HepG2 (cell line): ENCODE data around the gene TMC8. TPM values are rescaled to one million over a fixed set of nuclear protein-coding genes. Genes with fewer than 3 reads are reported as not detected.

Source experiments
- ATAC-seq: fragments of 200-7000 bp; cut with Tn5 transposase; 3 replicates; pipeline ENCODE4 v1.9.1; 2020; ENCODE audit warnings: mild to moderate bottlenecking, moderate library complexity
- BruUV-seq: library from RNA; stranded (reverse); fragments of 400-500 nt; replicated peaks from 2 replicates; lab custom pipeline; 2021; lab: Mats Ljungman, UMichigan
- CTCF ChIA-PET: fragments of 300-600 bp; formaldehyde crosslinking; extraction: SDS; loops from one replicate; lab custom pipeline; 2021; ENCODE audit warnings: low total read pairs, inconsistent platforms, low intra/inter-chr PET ratio; lab: Yijun Ruan, JAX
- POLR2A ChIA-PET: fragments of 350-600 bp; sonication (Branson Sonifier 250); formaldehyde crosslinking; loops from one replicate; lab custom pipeline; 2020; ENCODE audit warnings: antibody characterized with exemption, inconsistent platforms; lab: Yijun Ruan, JAX
- DNase-seq: peaks from one replicate; pipeline ENCODE4 v3.0.0-alpha.2; 2015; ENCODE audit warnings: low spot score
- FAIRE-seq: peaks from 3 replicates; lab custom pipeline; 2011; peaks lifted over from hg19 to GRCh38; lab: Jason Lieb, UNC
- H2AFZ ChIP-seq: one replicate; pipeline ENCODE4 v1.6.1; 2011; ENCODE audit warnings: low read length, inconsistent platforms
- H3K27ac ChIP-seq: fragments of 300-600 bp; 3 replicates; pipeline ENCODE4 v1.8.0; 2011; ENCODE audit warnings: mixed run types, mild to moderate bottlenecking, mixed read lengths, low read length, inconsistent platforms; ENCODE audit not compliant: insufficient read depth; ENCODE audit errors: extremely low read length
- H3K27me3 ChIP-seq, 2 experiments: fragments of 200-600 bp in 1 of 2; 2 replicates in 1 of 2; 3 replicates in 1 of 2; pipeline versions ENCODE4 v1.6.0 to v1.8.0; 2011; ENCODE audit warnings: low read length in 2 of 2, mild to moderate bottlenecking in 2 of 2, moderate library complexity in 2 of 2, inconsistent platforms in 1 of 2; ENCODE audit not compliant: insufficient read depth in 2 of 2, control insufficient read depth in 1 of 2
- H3K36me3 ChIP-seq, 2 experiments: fragments of 200-600 bp in 1 of 2; replicated peaks in 1 of 2; 2 replicates in 1 of 2; 3 replicates in 1 of 2; pipeline versions ENCODE4 v1.5.1 to v1.8.0; 2011; ENCODE audit warnings: low read length in 2 of 2, inconsistent platforms in 1 of 2; ENCODE audit not compliant: insufficient read depth in 2 of 2, control insufficient read depth in 1 of 2
- H3K4me1 ChIP-seq: 2 replicates; pipeline ENCODE4 v1.5.1; 2012; ENCODE audit warnings: low read length, inconsistent platforms; ENCODE audit not compliant: insufficient read depth
- H3K4me2 ChIP-seq: 2 replicates; pipeline ENCODE4 v1.6.0; 2011; ENCODE audit warnings: low read depth, low read length, inconsistent platforms
- H3K4me3 ChIP-seq, 3 experiments: fragments of 200-600 bp in 1 of 3; sonication (generic), shearing (Covaris generic) in 1 of 3; replicated peaks in 1 of 3; 2 replicates each; pipeline ENCODE4 v1.5.1; 2011 to 2016; ENCODE audit warnings: low read length in 3 of 3, inconsistent platforms in 2 of 3, low read depth in 2 of 3, mild to moderate bottlenecking in 2 of 3, control low read depth in 1 of 3, mixed read lengths in 1 of 3; ENCODE audit not compliant: insufficient read depth in 1 of 3
- H3K79me2 ChIP-seq: one replicate; pipeline ENCODE4 v1.6.1; 2011; ENCODE audit warnings: low read length, inconsistent platforms; ENCODE audit not compliant: insufficient read depth
- H3K9ac ChIP-seq: 2 replicates; pipeline ENCODE4 v1.6.0; 2011; ENCODE audit warnings: mild to moderate bottlenecking, low read depth, low read length, inconsistent platforms; ENCODE audit not compliant: insufficient read depth
- H3K9me3 ChIP-seq: 2 replicates; pipeline ENCODE4 v1.5.1; 2012; ENCODE audit warnings: mild to moderate bottlenecking, low read length
- H4K20me1 ChIP-seq: 2 replicates; pipeline ENCODE4 v1.6.0; 2011; ENCODE audit warnings: inconsistent platforms, mild to moderate bottlenecking, low read length, moderate library complexity; ENCODE audit not compliant: insufficient read depth
- AGO1 ChIP-seq: fragments of 200-400 bp; formaldehyde crosslinking; IDR thresholded peaks from 2 replicates; pipeline ENCODE4 v1.6.1; 2017; ENCODE audit warnings: mild to moderate bottlenecking, low read depth, low read length, moderate library complexity; ENCODE audit not compliant: poor library complexity, severe bottlenecking
- AGO2 ChIP-seq: fragments of 200-400 bp; formaldehyde crosslinking; optimal IDR thresholded peaks from 2 replicates; pipeline ENCODE3; 2017; ENCODE audit warnings: mild to moderate bottlenecking, low read depth, low read length, moderate library complexity
- ARNT2 ChIP-seq: sonication (generic); formaldehyde crosslinking; IDR thresholded peaks from 2 replicates; pipeline ENCODE4 v1.8.0; 2022; ENCODE audit warnings: mild to moderate bottlenecking, low read depth, missing genetic modification reagents, moderate library complexity
- GPN1 ChIP-seq: sonication (generic); formaldehyde crosslinking; IDR thresholded peaks from 2 replicates; pipeline ENCODE4 v1.5.1; 2020; ENCODE audit warnings: missing genetic modification reagents, borderline replicate concordance
- HNRNPL ChIP-seq: fragments of 200-400 bp; formaldehyde crosslinking; IDR thresholded peaks from 2 replicates; pipeline ENCODE4 v1.6.1; 2017; ENCODE audit warnings: mild to moderate bottlenecking, low read depth, low read length
- HNRNPUL1 ChIP-seq: fragments of 200-400 bp; formaldehyde crosslinking; IDR thresholded peaks from 2 replicates; pipeline ENCODE4 v1.6.1; 2017; ENCODE audit warnings: low read depth, mild to moderate bottlenecking, low read length, moderate library complexity
- MNT ChIP-seq: fragments of 450-650 bp; IDR thresholded peaks from 2 replicates; pipeline ENCODE4 v1.6.1; 2016
- NR2C2 ChIP-seq: sonication (generic); formaldehyde crosslinking; IDR thresholded peaks from 2 replicates; pipeline ENCODE4 v1.4.0; 2020; ENCODE audit warnings: missing genetic modification reagents, mild to moderate bottlenecking, moderate library complexity, borderline replicate concordance
- PCBP1 ChIP-seq: fragments of 200-400 bp; formaldehyde crosslinking; IDR thresholded peaks from 2 replicates; pipeline ENCODE4 v1.6.1; 2017; ENCODE audit warnings: mild to moderate bottlenecking, low read depth, low read length, borderline replicate concordance
- RBFOX2 ChIP-seq: fragments of 200-400 bp; formaldehyde crosslinking; IDR thresholded peaks from 2 replicates; pipeline ENCODE4 v1.6.1; 2017; ENCODE audit warnings: low read depth, mild to moderate bottlenecking, low read length
- SNAPC5 ChIP-seq: sonication (generic); formaldehyde crosslinking; IDR thresholded peaks from 2 replicates; pipeline ENCODE4 v1.8.1; 2023; ENCODE audit warnings: mild to moderate bottlenecking, missing genetic modification reagents, borderline replicate concordance
- YEATS4 ChIP-seq: sonication (generic); formaldehyde crosslinking; IDR thresholded peaks from 2 replicates; pipeline ENCODE4 v1.4.0; 2020; ENCODE audit warnings: missing genetic modification reagents, borderline replicate concordance
- ZBTB4 ChIP-seq: sonication (generic); formaldehyde crosslinking; IDR thresholded peaks from 2 replicates; pipeline ENCODE4 v1.4.0; 2020; ENCODE audit warnings: missing genetic modification reagents, mild to moderate bottlenecking, borderline replicate concordance
- ZNF235 ChIP-seq: sonication (generic); formaldehyde crosslinking; IDR thresholded peaks from 2 replicates; pipeline ENCODE4 v1.8.1; 2023; ENCODE audit warnings: mild to moderate bottlenecking, missing genetic modification reagents, borderline replicate concordance
- ZNF331 ChIP-seq: sonication (generic); formaldehyde crosslinking; IDR thresholded peaks from 2 replicates; pipeline ENCODE4 v1.4.0; 2020; ENCODE audit warnings: missing genetic modification reagents
- ZNF44 ChIP-seq: sonication (generic); formaldehyde crosslinking; IDR thresholded peaks from 2 replicates; pipeline ENCODE4 v1.5.1; 2020; ENCODE audit warnings: mild to moderate bottlenecking, missing genetic modification reagents
- ZNF501 ChIP-seq: sonication (generic); formaldehyde crosslinking; IDR thresholded peaks from 2 replicates; pipeline ENCODE4 v1.5.1; 2020; ENCODE audit warnings: mild to moderate bottlenecking, moderate library complexity, missing genetic modification reagents
- ZSCAN29 ChIP-seq: sonication (generic); formaldehyde crosslinking; conservative IDR thresholded peaks from 2 replicates; pipeline ENCODE4 v1.4.0; 2020; ENCODE audit warnings: mild to moderate bottlenecking, missing genetic modification reagents
- WGBS: methylation state at CpG from one replicate; pipeline ENCODE4 v1.1.6; 2017; ENCODE audit warnings: low lambda C conversion rate; 5-methylcytosine and 5-hydroxymethylcytosine counted together
- in situ Hi-C: cut with HindIII; loops from 2 replicates; pipeline ENCODE4 v1.10.0; 2017; ENCODE audit warnings: low pct_unique_long_range_greater_than_20kb; ENCODE audit not compliant: extremely low pct_ligation_motif_present
- intact Hi-C: fragments of 100-400 bp; cut with micrococcal nuclease; formaldehyde crosslinking; loops from one replicate; pipeline ENCODE4 v1.10.0; 2022; ENCODE audit not compliant: unreplicated experiment
- polyA plus RNA-seq, 8 experiments: library from polyadenylated mRNA; depleted of rRNA in 3 of 8; stranded (reverse) in 7 of 8; unstranded in 1 of 8; fragments of >200 nt; fragmentation: Illumina TruSeq in 4 of 8; extraction: Trizol in 4 of 8; gene quantifications; 2 replicates each; pipeline versions ENCODE4 v1.2.1 to v1.2.3, GENCODE V29; 2011 to 2016; ENCODE audit warnings: low read depth in 4 of 8, missing spikeins in 1 of 8, mixed read lengths in 1 of 8; ENCODE audit not compliant: insufficient read depth in 1 of 8
- total RNA-seq, 5 experiments: library from RNA; depleted of rRNA; stranded (reverse); fragments of >200 nt; fragmentation: Illumina TruSeq; extraction: Trizol; gene quantifications; 2 replicates each; pipeline ENCODE4 v1.2.3, GENCODE V29; 2016; ENCODE audit warnings: low read depth in 1 of 5

TMC8 gene
- total and polyA plus RNA-seq, 2 of the 13 experiments (the other 11 are each of a cell fraction or from before 2014, with no cell fraction given), result 0.53 to 7.8 TPM

GRCh38 chr17:78114831-78115723, 15.5 kb upstream of the TMC8 start:
- POLR2A ChIA-PET, result interaction anchor here (0.8 to 1.3 kb wide), 3 partner anchors 20 to 136 kb away, joined by 3 to 4 read pairs (median 3); no protein-coding TSS in a partner anchor
- intact Hi-C loops, result loop anchor here (5.0 kb wide), 1 partner anchor 72 kb away; the partner anchor contains the start of genes AFMID and TK1
- ATAC-seq, result no peak
- TF ChIP-seq YEATS4 (CRISPR knock-in tag) (no peak), AGO2 (peak; percentile 24), GPN1 (CRISPR knock-in tag) (no peak), ZNF235 (CRISPR knock-in tag) (no peak), ZNF331 (CRISPR knock-in tag) (no peak), ARNT2 (no peak), MNT (no peak), ZBTB4 (CRISPR knock-in tag) (no peak), NR2C2 (CRISPR knock-in tag) (no peak), HNRNPL (peak; percentile 99), AGO1 (peak; percentile 69), ZNF44 (CRISPR knock-in tag) (no peak), RBFOX2 (peak; percentile 43; the same call in 1 of the 2 replicates), SNAPC5 (CRISPR knock-in tag) (no peak), HNRNPUL1 (no peak), ZSCAN29 (CRISPR knock-in tag) (no peak), ZNF501 (CRISPR knock-in tag) (no peak), PCBP1 (peak; percentile 84; the same call in 1 of the 2 replicates)

More at GRCh38 chr17:78114831-78115723, 15.5 kb upstream of the TMC8 start:
- Histone ChIP-seq H3K79me2 (no peaks in the 10 kb centered on the region), H3K36me3 (peaks cover 16 to 46% of the 10 kb centered on the region in 2 experiments), H3K9ac (no peak overlapping the region), H3K27me3 (no peaks in the 10 kb centered on the region), H2AFZ (no peak overlapping the region), H3K4me2 (no peak overlapping the region), H4K20me1 (peaks cover 16% of the 10 kb centered on the region; the same call in 1 of the 2 replicates), H3K27ac (no peak overlapping the region), H3K9me3 (no peaks in the 10 kb centered on the region), H3K4me3 (no peak overlapping the region), H3K4me1 (peaks cover 20% of the 10 kb centered on the region)
- in situ Hi-C loops, result loop anchor here (5.0 kb wide), 1 partner anchor 72 kb away; the partner anchor contains the start of genes AFMID and TK1
- no TSS peak for BruUV-seq
- WGBS, result 95% methylated on average over 21 of the region's 28 CpGs
- no peak for FAIRE-seq
- no peak for DNase-seq
- CTCF ChIA-PET, result interaction anchor here (1.4 kb wide), 1 partner anchor 22 kb away, joined by 4 read pairs; no protein-coding TSS in a partner anchor
